IMR-90 (cell line): ENCODE data around the gene SEC24D. TPM values are rescaled to one million over a fixed set of nuclear protein-coding genes. Genes with fewer than 3 reads are reported as not detected.

Source experiments
- ATAC-seq: fragments of 200-7000 bp; cut with Tn5 transposase; 2 replicates; pipeline ENCODE4 v1.9.1; 2020; ENCODE audit warnings: low read depth, mild to moderate bottlenecking, moderate library complexity
- BruUV-seq: library from RNA; stranded (reverse); fragments of 400-500 nt; replicated peaks from 2 replicates; lab custom pipeline; 2021; lab: Mats Ljungman, UMichigan
- CTCF ChIA-PET: fragments of 300-600 bp; formaldehyde crosslinking; extraction: SDS; loops from one replicate; lab custom pipeline; 2021; ENCODE audit warnings: antibody characterized with exemption; lab: Yijun Ruan, JAX
- POLR2A ChIA-PET: fragments of 300-600 bp; sonication (Branson Sonifier 250); formaldehyde crosslinking; loops from one replicate; lab custom pipeline; 2022; ENCODE audit warnings: antibody characterized with exemption; ENCODE audit not compliant: unreplicated experiment; lab: Charles Lee
- DNase-seq: peaks from one replicate; pipeline ENCODE4 v3.0.0; 2013
- H2AFZ ChIP-seq: replicated peaks from 2 replicates; pipeline ENCODE3; 2013; ENCODE audit warnings: low read length, mild to moderate bottlenecking; ENCODE audit not compliant: poor library complexity
- H2AK5ac ChIP-seq: 2 replicates; pipeline ENCODE4 v1.6.1; 2013; ENCODE audit warnings: low read depth, low read length, inconsistent platforms
- H2AK9ac ChIP-seq: replicated peaks from 2 replicates; pipeline ENCODE3; 2013; ENCODE audit warnings: mild to moderate bottlenecking, low read depth, low read length, moderate library complexity; ENCODE audit not compliant: poor library complexity
- H2BK120ac ChIP-seq: 2 replicates; pipeline ENCODE4 v1.6.1; 2013; ENCODE audit warnings: low read depth, low read length, inconsistent platforms
- H2BK15ac ChIP-seq: 3 replicates; pipeline ENCODE4 v1.6.1; 2013; ENCODE audit warnings: low read depth, low read length, inconsistent platforms
- H2BK20ac ChIP-seq: 2 replicates; pipeline ENCODE4 v1.6.1; 2013; ENCODE audit warnings: low read depth, mild to moderate bottlenecking, inconsistent platforms, low read length, moderate library complexity
- H2BK5ac ChIP-seq: 2 replicates; pipeline ENCODE4 v1.6.1; 2013; ENCODE audit warnings: mild to moderate bottlenecking, low read depth, low read length, inconsistent platforms; ENCODE audit not compliant: poor library complexity, severe bottlenecking
- H3K14ac ChIP-seq: replicated peaks from 2 replicates; pipeline ENCODE4 v1.6.1; 2013; ENCODE audit warnings: low read depth, low read length, inconsistent platforms
- H3K18ac ChIP-seq: 2 replicates; pipeline ENCODE4 v1.6.1; 2013; ENCODE audit warnings: low read depth, low read length, control low read depth
- H3K23ac ChIP-seq: 2 replicates; pipeline ENCODE4 v1.6.1; 2013; ENCODE audit warnings: low read depth, low read length, inconsistent platforms
- H3K27ac ChIP-seq: 2 replicates; pipeline ENCODE4 v1.5.1; 2013; ENCODE audit warnings: mild to moderate bottlenecking, control low read depth, low read length; ENCODE audit not compliant: insufficient read depth
- H3K27me3 ChIP-seq: 2 replicates; pipeline ENCODE4 v1.6.1; 2013; ENCODE audit warnings: low read length; ENCODE audit not compliant: control insufficient read depth, insufficient read depth
- H3K36me3 ChIP-seq: 2 replicates; pipeline ENCODE4 v1.6.1; 2013; ENCODE audit warnings: low read length, mixed read lengths; ENCODE audit not compliant: control insufficient read depth, insufficient read depth
- H3K4ac ChIP-seq: 2 replicates; pipeline ENCODE4 v1.6.1; 2013; ENCODE audit warnings: low read depth, low read length, inconsistent platforms
- H3K4me1 ChIP-seq: 2 replicates; pipeline ENCODE4 v1.6.1; 2013; ENCODE audit warnings: low read length, mixed read lengths; ENCODE audit not compliant: control insufficient read depth, insufficient read depth
- H3K4me2 ChIP-seq: 2 replicates; pipeline ENCODE4 v1.6.1; 2013; ENCODE audit warnings: low read depth, mild to moderate bottlenecking, control low read depth, low read length, moderate library complexity
- H3K4me3 ChIP-seq: 2 replicates; pipeline ENCODE4 v1.5.1; 2013; ENCODE audit warnings: low read depth, mild to moderate bottlenecking, control low read depth, low read length, moderate library complexity; ENCODE audit not compliant: insufficient read depth
- H3K56ac ChIP-seq: 2 replicates; pipeline ENCODE4 v1.6.1; 2013; ENCODE audit warnings: low read length, inconsistent platforms; ENCODE audit not compliant: insufficient read depth; ENCODE audit errors: extremely low read depth
- H3K79me1 ChIP-seq, 2 experiments: 2 replicates each; pipeline ENCODE4 v1.6.1; 2013; ENCODE audit warnings: low read length in 2 of 2, inconsistent platforms in 1 of 2, low read depth in 1 of 2
- H3K9ac ChIP-seq: 2 replicates; pipeline ENCODE4 v1.6.1; 2013; ENCODE audit warnings: low read depth, low read length, control low read depth
- H3K9me1 ChIP-seq: 2 replicates; pipeline ENCODE4 v1.6.1; 2013; ENCODE audit warnings: low read length, inconsistent platforms; ENCODE audit not compliant: insufficient read depth
- H3K9me3 ChIP-seq: 2 replicates; pipeline ENCODE4 v1.6.1; 2013; ENCODE audit warnings: low read length; ENCODE audit not compliant: control insufficient read depth, insufficient read depth
- H4K20me1 ChIP-seq: 2 replicates; pipeline ENCODE4 v1.6.1; 2013; ENCODE audit warnings: low read length, inconsistent platforms; ENCODE audit not compliant: insufficient read depth
- H4K5ac ChIP-seq: 2 replicates; pipeline ENCODE4 v1.6.1; 2013; ENCODE audit warnings: mild to moderate bottlenecking, low read depth, low read length, control low read depth
- H4K8ac ChIP-seq, 2 experiments: 2 replicates each; pipeline ENCODE4 v1.6.1; 2013; ENCODE audit warnings: low read depth in 2 of 2, low read length in 2 of 2, control low read depth in 1 of 2, inconsistent platforms in 1 of 2
- H4K91ac ChIP-seq: 2 replicates; pipeline ENCODE4 v1.6.1; 2013; ENCODE audit warnings: low read depth, low read length, inconsistent platforms; ENCODE audit not compliant: insufficient read depth
- FOS ChIP-seq: fragments of 150-350 bp; IDR thresholded peaks from 2 replicates; pipeline ENCODE4 v1.6.1; 2016; ENCODE audit warnings: low read depth, low read length
- MXI1 ChIP-seq: IDR thresholded peaks from 2 replicates; pipeline ENCODE4 v1.6.1; 2012; ENCODE audit warnings: low read depth, mild to moderate bottlenecking, low read length, moderate library complexity, borderline replicate concordance
- POLR2A ChIP-seq: IDR thresholded peaks from 2 replicates; pipeline ENCODE4 v1.6.1; 2012; ENCODE audit warnings: mild to moderate bottlenecking, low read depth, low read length
- RAD21 ChIP-seq: IDR thresholded peaks from 2 replicates; pipeline ENCODE4 v1.6.1; 2012; ENCODE audit warnings: low read length, improper control_type of control experiment
- SMC3 ChIP-seq: fragments of 150-350 bp; IDR thresholded peaks from 2 replicates; pipeline ENCODE4 v1.6.1; 2016; ENCODE audit warnings: low read depth, mild to moderate bottlenecking, antibody characterized with exemption, low read length, moderate library complexity
- WGBS, 2 experiments: methylation state at CpG; one replicate each; pipeline versions ENCODE4 v1.1.5 to v1.1.7; 2013; ENCODE audit warnings: missing lambda C conversion rate in 2 of 2; ENCODE audit not compliant: insufficient read length in 1 of 2; ENCODE audit errors: extremely low coverage in 2 of 2; 5-methylcytosine and 5-hydroxymethylcytosine counted together
- dilution Hi-C: fragments of 300-500 bp; cut with HindIII; formaldehyde crosslinking; loops from one replicate; pipeline ENCODE4 v1.14.3; 2018; ENCODE audit warnings: low sequenced_read_pairs; ENCODE audit not compliant: unreplicated experiment
- in situ Hi-C: fragments of 300-500 bp; cut with MboI; formaldehyde crosslinking; loops from 3 replicates; pipeline ENCODE4 v1.14.3; 2019; ENCODE audit warnings: low sequenced_read_pairs, inconsistent platforms, mixed read lengths
- intact Hi-C: fragments of 100-400 bp; cut with micrococcal nuclease; formaldehyde crosslinking; loops from 2 replicates; pipeline ENCODE4 v1.10.0; 2022
- polyA plus RNA-seq, 3 experiments: library from polyadenylated mRNA; depleted of rRNA; stranded (reverse); fragments of >200 nt; gene quantifications; 2 replicates each; pipeline ENCODE4 v1.2.3, GENCODE V29; 2012; ENCODE audit warnings: low replicate concordance in 1 of 3
- total RNA-seq: library from RNA; depleted of rRNA; stranded (reverse); fragments of >200 nt; gene quantifications from 2 replicates; pipeline ENCODE4 v1.2.3, GENCODE V29; 2012
- TF ChIP-seq, protein P1 (sequence below): fragments of 150-350 bp; IDR thresholded peaks from 2 replicates; pipeline ENCODE4 v1.6.1; 2016; ENCODE audit warnings: low read depth, mild to moderate bottlenecking, low read length, moderate library complexity, borderline replicate concordance
- TF ChIP-seq, protein P2 (sequence below): conservative IDR thresholded peaks from 2 replicates; pipeline ENCODE4 v1.5.1; 2012; ENCODE audit warnings: mild to moderate bottlenecking, low read depth, low read length, improper control_type of control experiment

Gene SEC24D
- total and polyA plus RNA-seq, 2 of the 4 experiments (the other 2 are of a cell fraction), result 93.2 to 111 TPM

DNA sequence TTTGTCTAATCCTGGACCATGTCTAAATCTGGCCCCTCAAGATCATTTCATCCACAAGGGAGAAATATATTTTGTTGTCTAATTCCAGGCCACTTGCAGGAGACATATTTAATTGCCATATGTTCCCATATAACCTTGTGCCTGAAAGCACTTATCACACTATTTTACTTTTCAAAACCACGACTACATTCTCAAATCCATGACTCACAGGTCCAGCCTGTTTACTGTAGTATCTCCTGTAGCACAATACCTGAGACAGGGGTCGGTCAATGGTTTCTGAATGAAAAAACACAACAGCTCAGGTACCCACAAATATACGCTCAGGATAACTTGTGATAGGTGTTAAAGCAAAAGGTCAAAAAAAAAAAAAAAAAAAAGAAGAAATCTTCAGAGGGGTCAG lies 60.9 kb downstream of the SEC24D start:
- DNase-seq, result peak; percentile 61
- Histone ChIP-seq H3K9me3 (no peaks in the 10 kb centered on the region), H3K23ac (no peak overlapping the region), H3K27me3 (no peaks in the 10 kb centered on the region), H3K79me1 (peaks cover 16 to 40% of the 10 kb centered on the region in 2 experiments), H3K4ac (no peak overlapping the region), H3K4me3 (no peak overlapping the region), H2BK5ac (peak overlapping the region; percentile 58), H3K4me1 (peaks cover 8% of the 10 kb centered on the region), H2AFZ (no peak overlapping the region), H4K20me1 (peaks cover 48% of the 10 kb centered on the region; the same call in 1 of the 2 replicates), H3K9me1 (peaks cover 10% of the 10 kb centered on the region), H3K4me2 (no peak overlapping the region), H3K14ac (no peak overlapping the region), H4K5ac (no peak overlapping the region), H2AK5ac (no peak overlapping the region), H3K36me3 (peaks cover 2% of the 10 kb centered on the region; the same call in 1 of the 2 replicates), H3K27ac (no peak overlapping the region), H2BK15ac (no peak overlapping the region), H3K9ac (no peak overlapping the region), H3K56ac (no peak overlapping the region), H2BK20ac (no peak overlapping the region), H2AK9ac (no peak overlapping the region), H3K18ac (peak overlapping the region; percentile 9; the same call in 1 of the 2 replicates), H2BK120ac (no peak overlapping the region), H4K8ac (no peak overlapping the region), H4K91ac (no peak overlapping the region)
- dilution Hi-C loops, result no loop called here
- intact Hi-C loops, result no loop called here
- ATAC-seq, result no peak
- no TSS peak for BruUV-seq
- 67% methylated on average over 1 of the region's 3 CpGs; no CpG with 5 or more reads in 1 of the 2 experiments for WGBS, 2 experiments
- ChIA-PET CTCF (interaction anchor here (0.6 kb wide), 1 partner anchor 19 kb away, joined by 4 read pairs; no protein-coding TSS in a partner anchor), POLR2A (no interaction called here)
- TF ChIP-seq, protein P1, sequence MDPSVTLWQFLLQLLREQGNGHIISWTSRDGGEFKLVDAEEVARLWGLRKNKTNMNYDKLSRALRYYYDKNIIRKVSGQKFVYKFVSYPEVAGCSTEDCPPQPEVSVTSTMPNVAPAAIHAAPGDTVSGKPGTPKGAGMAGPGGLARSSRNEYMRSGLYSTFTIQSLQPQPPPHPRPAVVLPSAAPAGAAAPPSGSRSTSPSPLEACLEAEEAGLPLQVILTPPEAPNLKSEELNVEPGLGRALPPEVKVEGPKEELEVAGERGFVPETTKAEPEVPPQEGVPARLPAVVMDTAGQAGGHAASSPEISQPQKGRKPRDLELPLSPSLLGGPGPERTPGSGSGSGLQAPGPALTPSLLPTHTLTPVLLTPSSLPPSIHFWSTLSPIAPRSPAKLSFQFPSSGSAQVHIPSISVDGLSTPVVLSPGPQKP, result no peak
- TF ChIP-seq, protein P2, sequence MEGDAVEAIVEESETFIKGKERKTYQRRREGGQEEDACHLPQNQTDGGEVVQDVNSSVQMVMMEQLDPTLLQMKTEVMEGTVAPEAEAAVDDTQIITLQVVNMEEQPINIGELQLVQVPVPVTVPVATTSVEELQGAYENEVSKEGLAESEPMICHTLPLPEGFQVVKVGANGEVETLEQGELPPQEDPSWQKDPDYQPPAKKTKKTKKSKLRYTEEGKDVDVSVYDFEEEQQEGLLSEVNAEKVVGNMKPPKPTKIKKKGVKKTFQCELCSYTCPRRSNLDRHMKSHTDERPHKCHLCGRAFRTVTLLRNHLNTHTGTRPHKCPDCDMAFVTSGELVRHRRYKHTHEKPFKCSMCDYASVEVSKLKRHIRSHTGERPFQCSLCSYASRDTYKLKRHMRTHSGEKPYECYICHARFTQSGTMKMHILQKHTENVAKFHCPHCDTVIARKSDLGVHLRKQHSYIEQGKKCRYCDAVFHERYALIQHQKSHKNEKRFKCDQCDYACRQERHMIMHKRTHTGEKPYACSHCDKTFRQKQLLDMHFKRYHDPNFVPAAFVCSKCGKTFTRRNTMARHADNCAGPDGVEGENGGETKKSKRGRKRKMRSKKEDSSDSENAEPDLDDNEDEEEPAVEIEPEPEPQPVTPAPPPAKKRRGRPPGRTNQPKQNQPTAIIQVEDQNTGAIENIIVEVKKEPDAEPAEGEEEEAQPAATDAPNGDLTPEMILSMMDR, result no peak
- TF ChIP-seq RAD21 (no peak), POLR2A (peak; percentile 30; the same call in 1 of the 2 replicates), MXI1 (no peak), FOS (peak; percentile 30; the same call in 1 of the 2 replicates), SMC3 (no peak)
- in situ Hi-C loops, result no loop called here
